ENCODE measurements around the gene PNPLA6. TPM values are rescaled to one million over a fixed set of nuclear protein-coding genes. Genes with fewer than 3 reads are reported as not detected.
A peak's percentile ranks its signal among the peaks of the same experiment; 100 is the strongest.

The PNPLA6 gene
- total and polyA plus RNA-seq, 2 of the 8 experiments (the other 6 are each of a cell fraction or from before 2014, with no cell fraction given): 55.1 to 121 TPM

- no peak for TF ChIP-seq CHD7 (IDR thresholded peaks at IDR 0.05; ENCODE audit: insufficient replicate concordance, low read length)
- peak; percentile 25 for TF ChIP-seq KDM4A (IDR thresholded peaks at IDR 0.05; ENCODE audit: low read depth, low read length, severe bottlenecking)
- TF ChIP-seq FOSL1 (IDR thresholded peaks at IDR 0.05; ENCODE audit: insufficient read depth, low read depth, low read length): no peak
These were observed 19.2 kb upstream of the PNPLA6 start (continued) for GRCh38 chr19:7516333-7516732.

Data from H1 (cell line).